AG10803 (cell line): ENCODE results near the gene TRPT1.

Experiments
- DNase-seq: peaks from one replicate; pipeline ENCODE4 v3.0.0; 2010; ENCODE audit warnings: low read depth
- H3K4me3 ChIP-seq: 2 replicates; pipeline ENCODE4 v1.5.1; 2011; ENCODE audit warnings: mild to moderate bottlenecking, low read length, control low read depth
- TF ChIP-seq, protein P1 (sequence below): conservative IDR thresholded peaks from 2 replicates; pipeline ENCODE4 v1.5.1; 2011; ENCODE audit warnings: mild to moderate bottlenecking, low read length, control low read depth, inconsistent platforms

The TRPT1 gene

DNA sequence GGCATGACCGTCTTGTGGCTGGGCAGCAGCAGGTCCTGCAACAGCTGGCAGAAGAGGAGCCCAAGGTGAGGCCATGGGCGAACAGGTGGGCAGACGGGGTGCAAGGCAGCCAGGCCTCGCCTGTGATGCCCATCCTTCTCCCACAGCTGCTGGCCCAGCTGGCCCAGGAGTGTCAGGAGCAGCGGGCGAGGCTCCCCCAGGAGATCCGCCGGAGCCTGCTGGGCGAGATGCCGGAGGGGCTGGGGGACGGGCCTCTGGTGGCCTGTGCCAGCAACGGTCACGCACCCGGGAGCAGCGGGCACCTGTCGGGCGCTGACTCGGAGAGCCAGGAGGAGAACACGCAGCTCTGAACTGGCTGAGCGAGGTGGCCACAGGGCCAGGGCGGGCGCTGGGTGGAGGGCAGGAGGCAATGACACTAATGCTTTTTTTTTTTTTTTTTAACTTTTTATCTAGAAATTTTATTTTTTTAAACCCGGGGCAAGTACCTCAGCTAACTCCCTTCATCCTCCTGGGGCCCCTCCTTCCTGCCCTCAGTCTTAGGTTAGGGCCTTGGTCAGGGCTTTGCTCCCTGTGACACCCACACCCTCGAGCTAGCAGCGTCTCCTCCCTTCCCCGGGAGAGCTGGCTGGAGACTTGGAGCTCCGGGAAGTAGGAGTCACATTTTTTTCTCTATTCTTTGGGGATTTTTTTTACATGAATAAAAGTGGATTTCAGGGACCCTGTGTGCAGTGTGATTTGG is 41.4 kb upstream of the TRPT1 start:
- TF ChIP-seq, protein P1, sequence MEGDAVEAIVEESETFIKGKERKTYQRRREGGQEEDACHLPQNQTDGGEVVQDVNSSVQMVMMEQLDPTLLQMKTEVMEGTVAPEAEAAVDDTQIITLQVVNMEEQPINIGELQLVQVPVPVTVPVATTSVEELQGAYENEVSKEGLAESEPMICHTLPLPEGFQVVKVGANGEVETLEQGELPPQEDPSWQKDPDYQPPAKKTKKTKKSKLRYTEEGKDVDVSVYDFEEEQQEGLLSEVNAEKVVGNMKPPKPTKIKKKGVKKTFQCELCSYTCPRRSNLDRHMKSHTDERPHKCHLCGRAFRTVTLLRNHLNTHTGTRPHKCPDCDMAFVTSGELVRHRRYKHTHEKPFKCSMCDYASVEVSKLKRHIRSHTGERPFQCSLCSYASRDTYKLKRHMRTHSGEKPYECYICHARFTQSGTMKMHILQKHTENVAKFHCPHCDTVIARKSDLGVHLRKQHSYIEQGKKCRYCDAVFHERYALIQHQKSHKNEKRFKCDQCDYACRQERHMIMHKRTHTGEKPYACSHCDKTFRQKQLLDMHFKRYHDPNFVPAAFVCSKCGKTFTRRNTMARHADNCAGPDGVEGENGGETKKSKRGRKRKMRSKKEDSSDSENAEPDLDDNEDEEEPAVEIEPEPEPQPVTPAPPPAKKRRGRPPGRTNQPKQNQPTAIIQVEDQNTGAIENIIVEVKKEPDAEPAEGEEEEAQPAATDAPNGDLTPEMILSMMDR: no peak
- DNase-seq: no peak
- H3K4me3 ChIP-seq: no peak overlapping the region

DNA sequence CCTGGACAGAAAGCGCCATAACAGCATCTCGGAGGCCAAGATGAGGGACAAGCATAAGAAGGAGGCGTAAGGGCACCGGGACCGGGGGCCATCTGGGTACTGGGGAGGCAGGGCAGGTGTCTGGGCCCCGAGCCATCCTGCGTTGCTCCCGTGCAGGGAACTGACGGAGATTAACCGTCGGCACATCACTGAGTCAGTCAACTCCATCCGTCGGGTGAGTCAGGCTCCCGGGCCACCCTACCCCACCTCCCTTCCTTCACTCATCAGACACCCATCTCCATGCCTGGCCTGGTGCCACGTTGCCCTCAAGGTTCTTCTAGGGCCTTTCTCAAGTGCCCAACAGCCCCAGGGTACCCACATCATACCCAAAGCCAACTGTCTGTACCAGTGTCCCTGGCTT is 40.4 kb upstream of the TRPT1 start:
- no peak overlapping the region for H3K4me3 ChIP-seq
- TF ChIP-seq, protein P1: no peak
- DNase-seq: no peak

DNA sequence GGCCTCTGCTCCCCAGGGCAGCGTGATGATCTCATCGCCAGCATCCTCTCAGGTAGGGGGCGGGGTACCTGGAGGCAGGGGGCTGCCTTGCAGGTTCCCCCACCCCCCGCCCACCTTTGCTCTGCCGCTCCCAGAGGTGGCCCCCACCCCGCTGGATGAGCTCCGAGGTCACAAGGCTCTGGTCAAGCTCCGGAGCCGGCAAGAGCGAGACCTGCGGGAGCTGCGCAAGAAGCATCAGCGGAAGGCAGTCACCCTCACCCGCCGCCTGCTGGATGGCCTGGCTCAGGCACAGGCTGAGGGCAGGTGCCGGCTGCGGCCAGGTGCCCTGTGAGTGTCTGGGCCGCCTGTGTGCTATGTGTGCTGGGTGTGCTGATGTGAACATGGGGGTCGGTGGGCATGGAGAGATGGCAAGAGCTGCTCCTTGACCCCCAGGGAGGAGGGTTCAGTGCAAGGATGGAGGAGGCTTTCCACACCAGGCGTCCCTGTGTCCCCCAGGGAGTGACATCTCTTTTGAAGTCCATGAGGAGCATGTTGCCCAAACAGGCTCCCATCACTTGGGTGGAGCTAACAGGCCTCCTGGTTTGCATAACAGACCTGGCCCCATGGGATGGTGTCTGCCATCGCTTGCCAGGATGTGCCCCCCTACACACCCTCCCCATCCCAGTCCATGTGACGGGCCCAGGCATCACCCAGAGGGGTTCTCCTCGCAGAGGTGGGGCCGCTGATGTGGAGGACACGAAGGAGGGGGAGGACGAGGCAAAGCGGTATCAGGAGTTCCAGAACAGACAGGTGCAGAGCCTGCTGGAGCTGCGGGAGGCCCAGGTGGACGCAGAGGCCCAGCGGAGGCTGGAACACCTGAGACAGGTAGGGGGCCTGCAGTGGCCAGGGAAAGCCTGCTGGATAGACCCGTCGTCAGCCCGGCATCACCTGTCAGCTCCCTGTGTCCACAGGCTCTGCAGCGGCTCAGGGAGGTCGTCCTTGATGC is 39.5 kb upstream of the TRPT1 start:
- no peak for DNase-seq
- no peak overlapping the region for H3K4me3 ChIP-seq
- TF ChIP-seq, protein P1: no peak

DNA sequence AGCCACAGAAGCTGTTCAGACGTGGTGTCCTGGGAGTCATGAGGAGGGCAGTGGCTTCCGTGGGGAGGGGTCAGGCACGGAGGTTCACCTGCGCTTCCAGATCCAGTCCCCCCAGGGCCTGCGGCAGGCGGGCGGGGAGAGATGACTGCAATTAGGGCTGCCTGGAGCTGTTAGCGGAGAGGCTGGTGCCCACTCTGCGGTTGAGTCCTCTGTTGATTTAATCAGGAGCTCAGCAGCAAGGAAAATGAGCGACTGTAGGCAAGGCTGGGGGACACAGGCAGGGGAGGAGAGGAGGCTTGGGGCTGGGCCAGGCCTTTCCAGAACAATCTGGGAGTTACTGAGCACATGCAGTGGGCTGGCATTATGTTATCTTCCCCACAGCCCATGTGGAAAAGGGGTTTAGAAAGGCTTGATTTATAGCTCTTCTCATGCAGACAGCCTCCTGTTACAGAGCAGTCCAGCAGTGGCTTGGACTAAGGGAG is 38.4 kb upstream of the TRPT1 start:
- no peak overlapping the region for H3K4me3 ChIP-seq
- TF ChIP-seq, protein P1: no peak

DNA sequence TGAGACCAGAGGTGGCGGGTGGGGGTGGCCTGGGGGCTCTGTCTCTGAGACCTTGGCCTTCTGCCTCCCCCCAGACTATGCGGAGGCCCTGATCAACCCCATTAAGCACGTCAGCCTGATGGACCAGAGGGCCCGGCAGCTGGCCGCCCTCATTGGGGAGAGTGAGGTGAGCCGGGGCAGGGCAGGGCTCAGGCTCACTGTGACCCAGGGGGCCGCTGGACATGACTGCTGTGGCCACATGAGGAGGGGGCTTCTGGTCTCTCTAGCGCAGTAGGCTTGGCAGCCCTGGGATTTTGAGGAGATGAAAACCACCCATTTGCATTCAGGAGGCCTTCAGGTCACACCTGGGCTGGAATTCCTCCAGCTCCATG is 37.9 kb upstream of the TRPT1 start:
- no peak for DNase-seq
- no peak overlapping the region for H3K4me3 ChIP-seq
- TF ChIP-seq, protein P1: no peak

More for the DNA sequence above, 38.4 kb upstream of the TRPT1 start:
- DNase-seq: no peak

DNA sequence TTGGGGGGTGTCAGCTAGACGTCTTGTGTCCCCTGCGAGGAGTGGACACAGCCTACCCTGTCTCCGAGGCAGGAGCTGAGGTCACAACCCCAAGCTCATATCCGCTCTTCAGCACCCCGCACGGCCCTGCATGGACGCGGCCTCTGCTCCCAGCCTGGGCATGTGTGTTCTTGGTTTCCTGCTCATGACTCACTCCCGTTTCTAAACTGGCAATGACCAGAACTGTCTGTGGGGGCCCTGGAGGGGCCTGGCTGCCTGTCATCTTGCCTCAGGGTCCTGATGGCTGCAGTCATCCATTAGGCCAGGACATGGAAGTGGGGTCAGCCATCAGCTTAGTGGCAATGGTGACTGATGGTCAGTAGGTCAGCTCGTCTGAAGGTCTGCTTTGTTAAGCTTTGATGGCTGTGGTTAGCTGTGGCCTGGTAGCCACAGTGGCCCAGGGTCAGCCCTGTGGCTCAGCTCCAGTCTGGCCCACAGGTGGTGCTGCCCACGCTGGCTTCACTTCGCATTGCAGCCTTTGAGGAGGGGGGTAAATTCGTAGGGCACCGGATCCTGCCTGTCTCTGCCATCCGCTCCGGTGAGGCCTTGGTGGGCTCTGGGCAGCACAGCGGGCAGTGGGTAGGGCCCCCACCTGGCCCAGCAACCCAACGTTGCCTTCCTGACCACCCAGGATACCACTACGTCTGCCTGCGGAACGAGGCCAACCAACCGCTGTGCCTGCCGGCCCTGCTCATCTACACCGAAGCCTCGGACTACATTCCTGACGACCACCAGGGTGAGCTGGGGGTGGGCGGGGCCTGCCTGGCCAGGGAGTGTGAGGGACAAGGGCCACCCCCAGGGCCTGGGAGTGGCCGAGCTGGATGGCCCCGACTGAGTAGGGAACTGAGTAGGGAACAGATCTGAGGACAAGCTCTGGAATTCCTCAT is 37.3 kb upstream of the TRPT1 start:
- no peak overlapping the region for H3K4me3 ChIP-seq
- TF ChIP-seq, protein P1: no peak
- peak; percentile 16 for DNase-seq
